GM18870 (cell line): ENCODE data around the gene NAALADL1.
A peak's percentile ranks its signal among the peaks of the same experiment; 100 is the strongest.

Source experiments
- ATAC-seq: cut with Tn5 transposase; IDR thresholded peaks from one replicate; pipeline ENCODE4 v1.9.1; 2021; ENCODE audit warnings: moderate library complexity; ENCODE audit not compliant: unreplicated experiment

NAALADL1 gene, protein sequence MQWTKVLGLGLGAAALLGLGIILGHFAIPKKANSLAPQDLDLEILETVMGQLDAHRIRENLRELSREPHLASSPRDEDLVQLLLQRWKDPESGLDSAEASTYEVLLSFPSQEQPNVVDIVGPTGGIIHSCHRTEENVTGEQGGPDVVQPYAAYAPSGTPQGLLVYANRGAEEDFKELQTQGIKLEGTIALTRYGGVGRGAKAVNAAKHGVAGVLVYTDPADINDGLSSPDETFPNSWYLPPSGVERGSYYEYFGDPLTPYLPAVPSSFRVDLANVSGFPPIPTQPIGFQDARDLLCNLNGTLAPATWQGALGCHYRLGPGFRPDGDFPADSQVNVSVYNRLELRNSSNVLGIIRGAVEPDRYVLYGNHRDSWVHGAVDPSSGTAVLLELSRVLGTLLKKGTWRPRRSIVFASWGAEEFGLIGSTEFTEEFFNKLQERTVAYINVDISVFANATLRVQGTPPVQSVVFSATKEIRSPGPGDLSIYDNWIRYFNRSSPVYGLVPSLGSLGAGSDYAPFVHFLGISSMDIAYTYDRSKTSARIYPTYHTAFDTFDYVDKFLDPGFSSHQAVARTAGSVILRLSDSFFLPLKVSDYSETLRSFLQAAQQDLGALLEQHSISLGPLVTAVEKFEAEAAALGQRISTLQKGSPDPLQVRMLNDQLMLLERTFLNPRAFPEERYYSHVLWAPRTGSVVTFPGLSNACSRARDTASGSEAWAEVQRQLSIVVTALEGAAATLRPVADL

DNA sequence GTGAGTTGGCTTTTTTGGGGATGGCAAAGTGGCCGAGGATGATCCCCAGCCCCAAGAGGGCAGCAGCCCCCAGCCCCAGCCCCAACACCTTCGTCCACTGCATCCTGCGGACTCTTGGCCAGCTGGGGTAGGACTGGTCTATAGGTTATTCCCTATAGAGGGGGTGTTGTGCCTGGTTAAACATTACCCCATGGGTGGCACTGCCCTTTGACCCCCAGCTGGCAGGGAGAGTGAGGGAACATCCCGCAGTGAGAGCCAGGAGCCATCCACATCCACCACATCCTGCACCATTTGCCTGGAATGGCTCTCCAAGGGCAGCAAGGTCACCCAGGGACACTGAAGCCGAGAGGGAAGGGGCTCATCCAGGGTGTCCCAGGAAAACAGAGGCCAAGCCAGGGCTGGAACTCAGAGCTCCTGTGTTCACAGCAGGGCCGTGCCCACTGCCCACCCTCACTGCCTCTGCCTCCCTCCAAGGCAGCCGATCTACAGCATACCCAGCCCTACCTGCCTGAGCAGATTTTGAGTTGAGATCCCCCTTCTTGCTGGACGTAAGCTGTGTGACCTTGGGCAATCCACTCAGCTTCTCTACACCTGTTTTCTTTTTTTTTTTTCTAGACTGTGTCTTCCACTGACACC is at the start of gene NAALADL1:
TSS of gene NAALADL1 (minus strand) at position 135 of the 636 bp plus-strand sequence. CDS start at position 103, 32 bp downstream.
- ATAC-seq: no peak

DNA sequence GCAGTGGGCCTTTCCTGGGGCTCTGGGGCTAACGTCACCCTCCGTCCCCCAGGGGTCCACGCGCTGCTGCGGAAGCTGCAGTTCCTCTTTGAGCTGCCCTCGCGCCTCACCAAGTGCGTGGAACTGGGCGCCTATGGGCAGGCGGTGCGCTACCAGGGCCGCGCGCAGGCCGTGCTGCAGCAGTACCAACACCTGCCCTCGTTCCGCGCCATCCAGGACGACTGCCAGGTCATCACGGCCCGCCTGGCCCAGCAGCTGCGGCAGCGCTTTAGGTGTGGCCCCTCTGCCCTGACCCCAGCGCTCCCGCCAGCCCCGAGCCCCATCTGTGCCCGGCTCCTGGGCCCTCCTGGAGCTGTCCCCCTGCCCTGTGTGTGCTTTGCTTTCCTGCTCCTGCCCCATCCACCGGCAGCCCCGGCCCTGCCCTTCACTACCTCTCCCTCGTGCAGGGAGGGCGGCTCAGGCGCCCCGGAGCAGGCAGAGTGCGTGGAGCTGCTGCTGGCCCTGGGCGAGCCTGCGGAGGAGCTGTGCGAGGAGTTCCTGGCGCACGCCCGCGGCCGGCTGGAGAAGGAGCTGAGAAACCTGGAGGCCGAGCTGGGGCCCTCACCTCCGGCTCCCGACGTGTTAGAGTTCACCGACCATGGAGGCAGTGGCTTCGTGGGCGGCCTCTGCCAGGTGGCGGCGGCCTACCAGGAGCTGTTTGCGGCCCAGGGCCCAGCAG is 49.6 kb upstream of the NAALADL1 start:
- no peak for ATAC-seq

DNA sequence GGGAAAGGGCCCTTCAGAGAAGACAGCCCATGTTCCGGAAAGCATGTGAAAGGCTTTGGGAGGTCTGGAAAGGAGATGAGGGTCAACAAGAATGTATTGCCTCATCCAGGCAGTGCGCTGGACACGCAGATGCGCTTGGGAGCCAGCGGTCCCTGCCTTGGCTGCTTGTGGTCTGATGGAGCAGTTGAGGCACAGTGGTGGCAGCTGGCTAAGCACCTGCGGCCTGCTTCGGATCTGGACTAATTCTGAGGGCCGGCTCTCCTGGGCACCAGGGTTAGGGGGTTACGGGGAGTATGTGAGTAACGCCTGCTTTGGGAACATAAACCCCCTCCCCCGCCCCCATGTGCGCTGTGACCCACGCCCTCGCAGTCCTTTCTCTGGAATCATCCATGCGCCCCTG is 48.7 kb upstream of the NAALADL1 start:
- no peak for ATAC-seq

DNA sequence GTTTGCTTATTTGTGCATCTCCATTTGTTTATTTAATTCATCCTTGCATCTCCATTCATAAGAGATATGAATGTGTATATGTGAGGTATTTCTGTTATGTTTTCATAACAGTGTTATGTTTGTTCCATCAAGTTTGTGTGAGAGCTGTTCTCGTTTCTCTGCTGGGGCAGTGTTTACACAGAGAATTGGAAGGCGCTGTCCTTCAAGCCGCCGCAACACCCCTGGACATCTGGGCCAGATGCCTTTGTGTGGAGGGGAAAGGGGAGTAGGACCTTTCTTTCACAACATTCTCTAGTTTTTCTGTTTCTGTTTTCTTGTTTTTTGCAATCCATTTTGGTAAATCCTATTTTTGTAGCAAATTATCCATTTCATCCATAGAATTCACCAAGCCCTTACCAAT is 46.3 kb upstream of the NAALADL1 start:
- ATAC-seq: no peak

DNA sequence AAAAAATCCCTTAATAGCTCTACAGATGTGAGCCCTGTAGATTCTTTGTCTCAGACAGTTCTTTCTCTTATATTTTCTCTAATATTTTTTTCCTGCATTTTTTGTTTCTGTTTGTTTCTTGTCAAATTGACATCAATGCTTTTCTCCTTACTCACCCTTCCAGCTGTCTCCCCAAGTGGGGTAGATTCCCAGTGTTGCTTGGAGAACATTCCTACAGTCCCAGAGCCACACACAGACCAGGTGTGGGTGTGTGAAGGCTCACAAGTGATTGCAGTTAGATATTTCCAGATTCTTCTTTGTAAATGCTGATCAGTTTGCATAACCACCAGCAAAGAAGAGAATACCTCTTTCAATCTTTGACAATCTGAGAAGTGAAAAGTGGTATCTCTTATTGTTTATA is 45.1 kb upstream of the NAALADL1 start:
- no peak for ATAC-seq

DNA sequence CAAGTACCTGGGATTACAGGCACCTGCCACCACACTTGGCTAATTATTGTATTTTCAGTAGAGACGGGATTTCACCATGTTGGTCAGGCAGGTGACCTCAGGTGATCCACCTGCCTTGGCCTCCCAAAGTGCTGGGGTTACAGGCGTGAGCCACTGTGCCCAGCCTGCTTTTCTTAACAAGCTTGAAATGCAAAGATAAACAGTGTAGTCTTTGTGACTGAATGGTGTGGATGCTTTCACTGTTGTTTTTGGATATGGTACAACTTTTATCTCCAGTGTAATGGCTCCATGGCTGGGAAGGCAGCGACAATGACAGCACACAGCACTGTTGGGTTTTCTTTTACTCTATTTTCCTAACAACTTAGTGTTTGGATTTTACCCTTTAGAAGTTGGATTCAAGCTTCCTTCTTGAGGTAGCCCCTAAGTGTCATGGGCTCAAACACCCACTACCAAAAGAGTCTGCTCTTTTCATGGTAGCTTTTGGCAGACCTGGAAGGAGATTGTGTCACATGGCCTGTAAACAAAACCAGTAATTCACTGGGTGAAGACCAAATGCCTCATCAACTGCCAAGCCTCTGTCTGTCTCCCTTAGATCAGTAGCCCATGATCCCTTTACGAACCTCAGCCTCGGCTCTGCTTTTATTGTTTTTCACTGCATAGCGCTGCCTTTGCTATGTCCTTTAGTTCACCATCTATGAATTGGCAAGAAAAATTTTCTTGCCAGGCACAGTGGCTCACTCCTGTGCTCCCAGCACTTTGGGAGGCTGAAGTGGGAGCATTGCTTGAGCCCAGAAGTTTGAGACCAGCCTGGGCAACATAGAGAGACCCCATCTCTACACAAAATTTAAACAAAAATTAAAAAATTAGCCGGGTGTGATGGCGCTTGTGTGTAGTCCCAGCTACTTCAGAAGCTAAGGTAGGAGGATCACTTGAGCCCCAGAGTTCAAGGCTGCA is 44.1 kb upstream of the NAALADL1 start:
- ATAC-seq: no peak

DNA sequence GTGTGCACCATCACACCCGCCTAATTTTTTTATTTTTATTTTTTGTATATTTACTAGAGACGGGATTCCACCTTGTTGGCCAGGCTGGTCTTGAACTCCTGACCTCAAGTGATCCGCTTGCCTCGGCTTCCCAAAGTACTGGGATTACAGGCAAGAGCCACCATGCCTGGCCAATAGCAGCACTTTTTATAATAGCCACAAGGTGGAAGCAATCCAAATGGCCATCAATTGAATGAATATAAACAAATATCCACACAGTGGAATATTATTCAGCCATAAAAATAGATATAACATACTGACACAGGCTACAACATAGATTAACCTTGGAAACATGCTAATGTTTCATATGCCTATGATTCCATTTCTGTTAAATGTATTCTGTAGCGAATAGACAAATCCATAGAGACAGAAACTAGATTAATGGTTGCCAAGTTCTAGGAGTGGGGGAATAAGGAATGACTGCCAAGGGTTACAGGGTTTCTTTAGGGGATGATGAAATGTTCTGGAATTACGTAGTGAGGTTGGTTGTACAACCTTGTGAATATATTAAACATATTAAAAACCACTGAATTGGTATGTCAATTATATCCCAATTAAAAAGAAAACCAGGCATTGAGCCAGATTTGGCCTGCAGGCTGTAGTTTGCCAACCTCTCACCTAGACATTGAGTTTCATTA is 42.5 kb upstream of the NAALADL1 start:
- ATAC-seq: no peak

GRCh38 chr11:65096926-65097325 is 38.6 kb upstream of the NAALADL1 start:
- ATAC-seq: no peak

GRCh38 chr11:65095974-65096806 is 37.8 kb upstream of the NAALADL1 start, which contains the start of gene VPS51:
Gene VPS51 (plus strand): TSS chr11:65096214. CDS start chr11:65096251, 37 bp downstream.
- peak; percentile 56 for ATAC-seq

DNA sequence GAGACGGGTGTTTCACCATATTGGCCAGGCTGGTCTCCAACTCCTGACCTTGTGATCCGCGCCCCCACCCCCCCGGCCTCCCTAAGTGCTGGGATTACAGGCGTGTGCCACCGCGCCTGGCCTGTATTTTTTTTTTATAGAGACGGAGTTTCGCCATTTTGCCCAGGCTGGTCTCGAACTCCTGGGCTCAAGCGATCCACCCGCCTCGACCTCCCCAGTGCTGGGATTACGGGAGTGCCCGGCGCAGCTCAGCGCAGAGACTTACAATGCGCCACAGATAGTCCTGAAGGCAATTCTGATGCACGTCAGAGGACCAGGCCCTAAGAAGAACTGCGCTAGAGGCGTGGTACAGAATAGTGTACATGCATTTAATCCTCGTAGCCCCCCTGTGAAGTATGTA is 37.1 kb upstream of the NAALADL1 start:
- ATAC-seq: no peak

DNA sequence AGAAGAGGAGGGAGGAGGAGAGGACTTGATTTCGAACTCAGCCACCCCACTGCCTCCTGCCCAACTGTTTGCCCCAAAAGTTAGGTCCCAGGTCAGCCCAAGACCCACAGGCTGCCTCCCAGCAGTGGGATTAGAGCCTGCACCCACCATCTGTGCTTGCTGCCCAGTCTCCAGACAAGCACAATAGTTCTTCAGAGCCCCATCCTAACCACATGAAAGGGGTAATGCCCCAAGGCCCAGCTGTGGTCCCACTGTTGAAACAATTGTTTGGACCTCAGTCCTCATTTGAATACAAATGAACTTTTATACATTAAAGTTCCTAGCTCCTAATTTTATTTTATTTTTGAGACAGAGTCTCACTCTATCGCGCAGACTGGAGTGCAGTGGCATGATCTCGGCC is 32.3 kb upstream of the NAALADL1 start:
- ATAC-seq: no peak

- no peak for ATAC-seq
These were observed 31.3 kb upstream of the NAALADL1 start for GRCh38 chr11:65089621-65090020.

- no peak for ATAC-seq
These were observed 29.5 kb upstream of the NAALADL1 start for GRCh38 chr11:65087827-65088226.

- no peak for ATAC-seq
These were observed 28.9 kb upstream of the NAALADL1 start for GRCh38 chr11:65087216-65087615.

- ATAC-seq: no peak
These were observed 28.5 kb upstream of the NAALADL1 start for GRCh38 chr11:65086809-65087208.

GRCh38 chr11:65085446-65085845 is 27.1 kb upstream of the NAALADL1 start:
- ATAC-seq: no peak

GRCh38 chr11:65084598-65085375 is 26.4 kb upstream of the NAALADL1 start:
- ATAC-seq: no peak
